Loucy (cell line): Measurements from ENCODE around the gene DRGX.

Experiments
- H2AFZ ChIP-seq: fragments of 200-600 bp; sonication (generic); 2 replicates; pipeline ENCODE4 v1.6.0; 2016; ENCODE audit warnings: antibody characterized with exemption, mild to moderate bottlenecking, low read length, moderate library complexity
- H3F3A ChIP-seq: fragments of 200-600 bp; 2 replicates; pipeline ENCODE4 v1.6.0; 2016; ENCODE audit warnings: antibody characterized with exemption, low read depth, mild to moderate bottlenecking
- H3K27me3 ChIP-seq: fragments of 200-600 bp; sonication (generic); 2 replicates; pipeline ENCODE4 v1.6.1; 2014; ENCODE audit warnings: low read length, mild to moderate bottlenecking; ENCODE audit not compliant: insufficient read depth, poor library complexity, severe bottlenecking
- H3K36me3 ChIP-seq: fragments of 200-600 bp; sonication (generic); 2 replicates; pipeline ENCODE4 v1.6.1; 2016; ENCODE audit warnings: low read length; ENCODE audit not compliant: insufficient read depth
- H3K4me1 ChIP-seq: fragments of 200-600 bp; sonication (generic); 2 replicates; pipeline ENCODE4 v1.5.1; 2014; ENCODE audit warnings: low read length, mild to moderate bottlenecking; ENCODE audit not compliant: insufficient read depth, poor library complexity, severe bottlenecking
- H3K4me2 ChIP-seq: fragments of 200-600 bp; sonication (generic); 2 replicates; pipeline ENCODE4 v1.6.0; 2014; ENCODE audit warnings: antibody characterized with exemption, low read length, low read depth, mild to moderate bottlenecking; ENCODE audit not compliant: poor library complexity, severe bottlenecking
- H3K4me3 ChIP-seq: fragments of 200-600 bp; sonication (generic); 2 replicates; pipeline ENCODE4 v1.5.1; 2014; ENCODE audit warnings: low read length, mild to moderate bottlenecking, mixed read lengths; ENCODE audit not compliant: poor library complexity, severe bottlenecking
- H3K79me2 ChIP-seq: fragments of 200-600 bp; sonication (generic); 2 replicates; pipeline ENCODE4 v1.6.1; 2014; ENCODE audit warnings: low read length; ENCODE audit not compliant: insufficient read depth
- H3K9ac ChIP-seq: fragments of 200-600 bp; sonication (generic); 2 replicates; pipeline ENCODE4 v1.6.0; 2014; ENCODE audit warnings: mild to moderate bottlenecking, low read depth, low read length, moderate library complexity; ENCODE audit not compliant: poor library complexity, severe bottlenecking
- H3K9me2 ChIP-seq: fragments of 200-600 bp; sonication (generic); replicated peaks from 2 replicates; pipeline ENCODE4 v1.6.1; 2016; ENCODE audit warnings: low read depth, low read length, mixed read lengths
- H3K9me3 ChIP-seq: fragments of 200-600 bp; sonication (generic); 2 replicates; pipeline ENCODE4 v1.6.1; 2014; ENCODE audit warnings: mild to moderate bottlenecking, antibody characterized with exemption, low read length, low read depth; ENCODE audit not compliant: insufficient read depth
- H4K20me1 ChIP-seq: fragments of 200-600 bp; sonication (generic); 2 replicates; pipeline ENCODE4 v1.6.0; 2014; ENCODE audit warnings: antibody characterized with exemption, low read length, mild to moderate bottlenecking; ENCODE audit not compliant: insufficient read depth, poor library complexity, severe bottlenecking
- EZH2phosphoT487 ChIP-seq: fragments of 200-600 bp; IDR thresholded peaks from 2 replicates; pipeline ENCODE4 v1.6.1; 2018; ENCODE audit warnings: antibody characterized with exemption, mild to moderate bottlenecking, moderate library complexity, borderline replicate concordance
- TF ChIP-seq, protein P1 (sequence below): fragments of 200-600 bp; sonication (generic); conservative IDR thresholded peaks from 2 replicates; pipeline ENCODE4 v1.5.1; 2014; ENCODE audit warnings: mild to moderate bottlenecking, antibody characterized with exemption, low read length

Gene DRGX

DNA sequence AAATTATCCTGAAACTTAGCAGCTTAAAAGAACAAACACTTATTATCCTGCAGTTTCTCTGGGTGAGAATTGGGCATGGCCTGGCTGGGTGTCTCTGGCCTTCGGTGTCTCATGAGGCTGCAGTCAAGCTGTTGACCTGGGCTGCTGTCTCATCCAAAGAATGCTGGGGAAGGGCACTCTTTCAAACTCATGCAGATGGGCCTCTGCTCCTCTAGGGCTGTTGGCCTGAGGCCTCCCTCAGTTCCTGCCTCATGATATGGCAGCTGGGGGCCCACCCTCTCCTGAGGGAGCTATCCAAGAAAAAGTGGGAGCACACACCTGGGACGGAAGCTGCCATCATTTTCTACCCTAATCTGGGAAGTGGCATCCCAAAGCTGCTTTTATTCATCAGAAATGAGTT, 43.6 kb downstream of the DRGX start:
- Histone ChIP-seq H3F3A (no peaks in the 10 kb centered on the region), H3K4me1 (no peaks in the 10 kb centered on the region), H3K27me3 (no peaks in the 10 kb centered on the region), H3K79me2 (no peaks in the 10 kb centered on the region), H4K20me1 (no peaks in the 10 kb centered on the region), H3K4me3 (no peak overlapping the region), H2AFZ (no peak overlapping the region), H3K36me3 (no peaks in the 10 kb centered on the region), H3K9me2 (no peaks in the 10 kb centered on the region), H3K9ac (no peak overlapping the region), H3K9me3 (no peaks in the 10 kb centered on the region), H3K4me2 (no peak overlapping the region)
- TF ChIP-seq, protein P1, sequence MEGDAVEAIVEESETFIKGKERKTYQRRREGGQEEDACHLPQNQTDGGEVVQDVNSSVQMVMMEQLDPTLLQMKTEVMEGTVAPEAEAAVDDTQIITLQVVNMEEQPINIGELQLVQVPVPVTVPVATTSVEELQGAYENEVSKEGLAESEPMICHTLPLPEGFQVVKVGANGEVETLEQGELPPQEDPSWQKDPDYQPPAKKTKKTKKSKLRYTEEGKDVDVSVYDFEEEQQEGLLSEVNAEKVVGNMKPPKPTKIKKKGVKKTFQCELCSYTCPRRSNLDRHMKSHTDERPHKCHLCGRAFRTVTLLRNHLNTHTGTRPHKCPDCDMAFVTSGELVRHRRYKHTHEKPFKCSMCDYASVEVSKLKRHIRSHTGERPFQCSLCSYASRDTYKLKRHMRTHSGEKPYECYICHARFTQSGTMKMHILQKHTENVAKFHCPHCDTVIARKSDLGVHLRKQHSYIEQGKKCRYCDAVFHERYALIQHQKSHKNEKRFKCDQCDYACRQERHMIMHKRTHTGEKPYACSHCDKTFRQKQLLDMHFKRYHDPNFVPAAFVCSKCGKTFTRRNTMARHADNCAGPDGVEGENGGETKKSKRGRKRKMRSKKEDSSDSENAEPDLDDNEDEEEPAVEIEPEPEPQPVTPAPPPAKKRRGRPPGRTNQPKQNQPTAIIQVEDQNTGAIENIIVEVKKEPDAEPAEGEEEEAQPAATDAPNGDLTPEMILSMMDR, result no peak
- no peak for TF ChIP-seq EZH2phosphoT487

DNA sequence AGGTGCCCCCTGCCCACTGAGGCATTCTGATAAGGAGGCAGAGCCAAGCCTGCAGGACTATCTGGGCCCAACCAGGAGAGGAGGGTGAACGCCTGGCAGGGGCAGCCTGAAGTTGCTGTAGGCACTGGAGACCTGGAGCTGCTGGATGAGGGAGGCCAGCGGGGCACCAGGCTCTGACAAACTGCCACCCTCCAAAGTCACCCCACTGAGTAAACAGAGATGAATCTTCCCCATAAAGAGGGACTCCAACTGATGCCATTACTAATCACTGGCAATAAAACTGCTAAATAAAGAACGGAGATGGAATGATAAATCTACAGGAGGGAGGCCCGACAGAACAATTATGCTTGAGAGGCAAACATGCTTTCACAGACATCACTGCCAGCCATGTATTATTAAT, 44.2 kb downstream of the DRGX start:
- Histone ChIP-seq H3K4me3 (no peak overlapping the region), H3K27me3 (no peaks in the 10 kb centered on the region), H3K36me3 (no peaks in the 10 kb centered on the region), H4K20me1 (no peaks in the 10 kb centered on the region), H3F3A (no peaks in the 10 kb centered on the region), H3K9ac (no peak overlapping the region), H3K9me2 (no peaks in the 10 kb centered on the region), H3K4me1 (no peaks in the 10 kb centered on the region), H2AFZ (no peak overlapping the region), H3K4me2 (no peak overlapping the region), H3K9me3 (no peaks in the 10 kb centered on the region), H3K79me2 (no peaks in the 10 kb centered on the region)
- TF ChIP-seq, protein P1, result no peak
- no peak for TF ChIP-seq EZH2phosphoT487

DNA sequence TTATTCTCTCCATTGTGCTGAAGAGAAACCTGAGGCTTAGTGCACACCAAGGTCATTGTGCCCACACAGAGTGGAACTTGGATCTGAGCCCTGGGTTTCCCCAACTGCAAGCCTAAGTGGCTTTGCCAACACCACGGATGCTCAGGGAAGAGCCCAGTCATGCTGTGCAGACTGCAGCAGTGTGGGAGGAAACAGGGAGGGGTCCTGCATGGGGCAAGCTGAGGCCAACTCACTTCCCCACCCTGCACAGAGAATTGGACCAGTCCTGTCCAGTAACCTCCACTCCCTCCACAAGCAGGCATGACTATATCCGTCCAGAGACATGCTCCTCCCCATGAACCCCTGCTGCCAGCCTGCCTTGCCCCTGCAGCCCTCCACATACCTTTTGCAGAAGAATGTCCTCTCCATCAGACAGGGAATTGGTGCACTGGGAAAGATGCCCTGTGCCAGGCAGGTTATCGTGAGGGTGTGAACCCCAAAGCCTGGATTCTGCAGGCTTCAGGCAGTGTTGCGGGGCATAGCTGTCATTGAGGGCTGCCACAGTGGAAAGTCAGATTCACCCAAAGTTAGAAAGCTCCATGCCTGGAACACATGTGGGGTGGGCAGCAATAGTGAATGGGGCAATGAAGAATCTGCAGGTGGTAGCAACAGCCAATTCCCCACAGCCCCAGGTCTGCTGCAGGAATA, 44.9 kb downstream of the DRGX start:
- Histone ChIP-seq H3K79me2 (no peaks in the 10 kb centered on the region), H3K4me3 (no peak overlapping the region), H3K4me2 (no peak overlapping the region), H3F3A (no peaks in the 10 kb centered on the region), H3K36me3 (no peaks in the 10 kb centered on the region), H4K20me1 (no peaks in the 10 kb centered on the region), H3K9ac (no peak overlapping the region), H3K9me2 (no peaks in the 10 kb centered on the region), H3K4me1 (no peaks in the 10 kb centered on the region), H2AFZ (no peak overlapping the region), H3K27me3 (no peaks in the 10 kb centered on the region), H3K9me3 (no peaks in the 10 kb centered on the region)
- no peak for TF ChIP-seq EZH2phosphoT487
- TF ChIP-seq, protein P1, result no peak
